HK-2 (cell line): ENCODE results near the gene COLQ.

Experiments
- DNase-seq: peaks from one replicate; pipeline ENCODE4 v3.0.0-alpha.2; 2018; ENCODE audit not compliant: unreplicated experiment

Gene COLQ

DNA sequence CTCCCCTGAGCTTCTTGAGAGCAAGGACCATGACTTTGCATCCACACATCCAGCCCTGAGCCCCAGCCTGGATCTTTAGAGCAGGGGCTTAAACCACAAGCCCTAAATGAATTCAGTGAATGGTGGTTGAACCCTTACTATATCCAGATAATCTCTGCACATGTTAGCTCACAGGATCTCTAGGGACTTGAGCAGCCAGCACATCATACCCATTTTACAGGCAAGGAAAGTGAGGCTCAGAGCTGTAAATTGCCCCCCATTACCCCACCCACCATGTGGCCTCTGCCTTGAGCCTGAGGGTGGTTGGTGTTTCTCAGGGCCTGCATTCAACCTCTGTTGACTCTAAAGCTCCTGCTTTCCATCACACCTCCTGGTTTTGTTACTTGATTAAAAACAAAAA is 66.5 kb downstream of the COLQ start:
- no peak for DNase-seq

GRCh38 chr3:15453991-15454625 is 67.4 kb downstream of the COLQ start:
- no peak for DNase-seq

- DNase-seq = no peak
These were observed 68.0 kb downstream of the COLQ start for GRCh38 chr3:15453501-15453900.

DNA sequence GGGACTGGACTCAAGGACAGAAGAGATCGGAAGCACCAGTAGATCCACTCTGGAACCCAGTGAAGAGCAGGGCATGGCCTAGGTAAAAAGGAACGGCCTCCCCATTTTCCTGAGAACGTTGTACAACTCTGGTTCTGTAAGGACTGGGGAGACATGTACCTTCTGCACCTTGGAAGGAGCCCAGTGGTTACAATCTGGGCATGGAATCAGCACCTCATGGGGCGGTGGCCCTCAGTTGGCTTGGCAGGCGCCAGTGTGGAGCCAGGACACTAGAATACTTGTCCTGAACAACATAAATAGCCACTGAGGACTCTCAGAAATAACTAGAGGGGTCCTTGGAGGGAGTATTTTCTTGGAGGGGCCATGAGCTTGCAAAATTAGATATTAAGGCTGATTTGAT is 68.5 kb downstream of the COLQ start:
- no peak for DNase-seq

- no peak for DNase-seq
These were observed 69.3 kb downstream of the COLQ start for GRCh38 chr3:15452156-15452555.

- DNase-seq = no peak
These were observed 70.0 kb downstream of the COLQ start for GRCh38 chr3:15451216-15452113.

DNA sequence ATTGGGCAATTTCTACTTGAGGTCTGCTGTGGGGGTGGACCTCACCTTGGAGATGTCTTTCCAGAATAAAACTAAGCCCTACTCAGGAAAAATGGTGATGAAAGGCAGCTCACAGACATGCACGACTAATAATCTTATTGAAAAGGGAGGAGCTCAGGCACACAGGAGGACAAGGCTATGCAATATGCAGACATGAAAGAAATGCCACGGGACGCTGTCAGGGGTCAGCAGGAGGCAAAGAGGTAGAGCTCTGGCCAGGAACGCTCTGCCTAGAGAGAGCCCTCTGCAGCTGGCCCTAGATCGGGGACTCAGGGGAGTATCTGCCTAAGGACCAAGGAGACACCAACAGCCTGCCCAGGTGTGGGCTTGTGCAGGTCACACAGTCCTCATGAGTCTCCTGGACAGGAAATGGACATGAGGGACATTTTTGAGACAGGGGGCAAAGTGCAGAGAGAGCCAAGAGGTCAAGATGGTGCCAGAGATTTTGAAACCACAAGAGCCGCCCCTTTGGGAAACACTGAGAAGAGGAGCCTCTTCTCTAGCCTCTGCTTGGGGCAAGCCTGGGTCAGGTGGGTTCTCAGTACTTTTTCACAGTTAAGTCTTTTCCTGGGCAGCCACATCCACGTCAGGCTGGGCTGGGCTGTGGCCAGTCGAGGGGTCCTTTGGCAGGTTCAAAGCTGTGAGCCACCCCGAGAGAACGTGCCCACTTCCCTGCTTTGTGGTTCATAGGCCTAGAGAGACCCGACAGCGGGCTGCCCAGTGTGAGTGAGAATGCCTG is 70.9 kb downstream of the COLQ start:
- no peak for DNase-seq

DNA sequence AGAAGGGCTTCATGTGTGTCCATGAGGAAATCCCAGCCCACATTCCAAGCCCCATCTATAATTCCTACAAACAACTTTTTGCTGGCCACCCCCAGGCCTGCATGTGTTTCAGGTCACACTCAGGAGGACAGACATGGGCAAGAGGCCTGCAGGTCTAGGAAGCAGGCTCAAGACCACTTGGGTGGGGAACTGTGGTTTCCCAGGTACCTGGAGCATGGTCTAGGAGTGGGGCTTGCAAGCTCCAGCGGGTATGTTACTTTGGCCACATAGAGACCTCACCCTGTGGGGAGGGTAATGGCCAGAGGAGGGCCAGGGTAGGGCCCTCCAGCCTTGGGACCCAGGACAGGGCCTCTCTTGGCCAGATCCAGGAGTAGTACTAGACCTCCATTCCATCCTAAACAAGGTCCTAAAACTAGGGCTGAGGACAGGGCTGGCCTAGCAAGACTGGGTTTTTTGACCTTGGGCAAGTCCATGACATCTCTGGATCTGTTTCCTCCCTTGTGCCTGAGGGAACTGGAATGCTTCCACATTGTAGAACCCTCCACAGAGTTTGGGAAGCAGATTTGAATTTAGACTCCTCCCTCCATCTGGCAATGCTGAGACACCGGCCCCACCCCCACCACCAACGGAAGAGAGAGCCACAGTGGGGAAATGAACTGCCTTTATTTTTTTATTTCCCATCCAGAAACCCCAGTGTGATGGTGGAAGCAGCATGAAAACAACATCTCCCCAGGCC is 71.8 kb downstream of the COLQ start:
- no peak for DNase-seq

DNA sequence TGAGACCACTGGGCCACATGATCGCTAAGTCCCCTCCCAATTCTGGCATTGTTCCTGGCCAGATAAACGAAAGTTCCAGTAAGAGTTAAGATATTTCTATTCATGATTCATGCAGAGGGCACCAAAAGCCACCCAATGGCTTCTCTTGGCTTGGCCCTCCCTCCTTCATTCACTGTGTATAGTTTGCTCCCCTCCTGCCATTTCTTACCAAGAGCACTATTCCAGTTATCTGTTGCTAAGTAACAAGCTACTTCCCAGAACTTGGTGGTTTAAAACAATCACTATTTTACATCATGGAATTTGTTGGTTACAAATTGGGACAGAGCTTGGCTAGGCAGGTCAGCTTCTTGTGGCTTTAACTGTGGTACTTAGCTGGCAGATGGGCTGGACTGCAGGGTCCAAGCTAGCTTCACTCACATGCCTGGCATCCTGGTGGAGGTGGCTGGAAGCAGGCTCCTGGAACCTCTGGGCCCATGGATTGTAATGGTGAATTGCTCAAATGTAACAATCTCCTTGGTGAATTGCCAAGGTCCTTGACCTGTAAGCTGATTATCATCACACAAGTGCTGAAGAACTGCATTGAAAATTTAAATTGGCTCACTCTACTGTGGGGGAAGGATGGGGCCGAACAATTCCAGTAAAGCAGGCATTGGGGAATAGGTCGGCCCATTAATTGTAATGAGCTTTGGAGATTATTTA is 77.5 kb downstream of the COLQ start:
- no peak for DNase-seq

- DNase-seq = no peak
These were observed 80.6 kb downstream of the COLQ start for GRCh38 chr3:15440891-15441290.

DNA sequence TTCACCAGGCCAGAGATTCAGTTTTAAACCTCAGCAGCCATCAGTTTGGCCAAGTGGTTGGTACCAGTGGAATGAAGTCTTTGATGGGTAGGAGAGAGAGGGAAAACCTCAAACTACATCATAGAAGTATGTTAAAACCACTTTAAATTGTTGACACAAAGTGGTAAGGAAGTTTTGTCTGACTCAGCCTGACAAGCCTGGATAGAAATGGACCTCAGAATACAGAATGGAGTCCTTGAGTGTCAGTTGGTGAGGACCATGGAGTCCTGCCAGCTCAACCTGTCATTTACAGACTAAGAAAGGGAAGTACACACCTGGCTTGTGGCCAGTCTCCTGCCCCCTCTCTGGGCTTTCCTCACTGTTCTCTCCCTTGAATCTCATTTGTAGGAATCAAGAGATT is 82.0 kb downstream of the COLQ start:
- no peak for DNase-seq

DNA sequence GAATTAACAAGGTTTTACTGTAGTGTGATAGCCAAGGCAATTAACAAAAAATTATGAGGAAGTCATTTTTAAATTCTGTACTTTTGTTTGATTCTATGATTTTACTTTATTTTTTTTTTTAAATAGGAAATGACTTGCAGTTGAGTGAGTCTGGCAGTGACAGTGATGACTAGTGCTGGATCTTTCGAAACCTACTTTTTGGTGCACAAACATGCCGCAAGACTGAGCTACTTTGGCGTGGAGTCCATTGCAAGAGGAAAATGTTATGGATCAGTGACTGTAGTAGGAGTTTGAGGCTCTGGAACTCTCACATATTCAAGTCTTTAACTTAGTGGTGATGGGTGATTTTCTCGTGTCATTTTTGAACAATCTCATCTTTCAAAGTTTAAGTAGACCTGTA is 82.5 kb downstream of the COLQ start:
- DNase-seq = no peak

DNA sequence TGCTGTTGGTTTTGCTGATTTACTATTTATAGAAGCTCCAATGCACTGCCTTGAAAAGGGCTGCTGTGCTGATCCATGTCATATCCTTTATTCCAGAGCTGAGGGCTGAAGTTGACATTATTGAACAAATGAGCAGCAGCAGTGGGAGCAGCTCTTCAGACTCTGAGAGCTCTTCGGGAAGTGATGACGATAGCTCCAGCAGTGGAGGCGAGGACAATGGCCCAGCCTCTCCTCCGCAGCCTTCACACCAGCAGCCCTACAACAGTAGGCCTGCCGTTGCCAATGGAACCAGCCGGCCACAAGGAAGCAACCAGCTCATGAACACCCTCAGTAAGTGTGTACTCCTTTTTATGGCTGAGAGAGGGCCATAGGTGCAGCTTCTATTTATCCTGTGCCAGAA is 85.3 kb downstream of the COLQ start:
- DNase-seq = no peak

- DNase-seq = no peak
These were observed 86.8 kb downstream of the COLQ start for GRCh38 chr3:15434756-15435155.

- no peak for DNase-seq
These were observed 88.0 kb downstream of the COLQ start for GRCh38 chr3:15433531-15433930.

DNA sequence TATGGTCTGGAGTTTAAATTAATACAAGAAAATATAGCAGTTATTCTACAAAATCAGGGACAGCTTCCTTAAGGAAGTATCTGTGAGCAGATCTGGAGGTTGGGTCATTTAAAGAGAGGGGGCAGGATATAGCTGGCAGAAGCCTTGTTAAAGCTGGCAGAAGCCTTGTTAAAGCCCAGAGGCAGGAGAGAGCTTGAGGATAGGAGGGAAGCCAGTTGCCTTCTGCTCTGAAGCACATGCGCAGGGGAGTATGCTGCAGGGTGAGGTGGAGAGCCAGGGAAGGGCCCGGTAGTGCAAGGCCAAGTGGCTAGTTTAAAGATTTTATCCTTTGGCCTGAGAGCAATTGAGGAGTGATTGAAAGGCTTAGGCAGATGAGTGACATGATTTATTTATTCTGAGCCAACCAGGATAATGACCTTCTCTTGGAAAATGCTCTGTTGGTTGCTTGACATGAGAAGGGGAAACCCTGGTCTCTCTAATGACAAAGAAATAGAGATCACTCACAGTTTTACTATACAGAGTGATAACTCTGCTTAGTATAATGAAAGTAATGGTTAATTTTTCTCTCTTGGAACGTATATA is 90.2 kb downstream of the COLQ start:
- no peak for DNase-seq

- no peak for DNase-seq
These were observed 90.9 kb downstream of the COLQ start for GRCh38 chr3:15430624-15431023.

DNA sequence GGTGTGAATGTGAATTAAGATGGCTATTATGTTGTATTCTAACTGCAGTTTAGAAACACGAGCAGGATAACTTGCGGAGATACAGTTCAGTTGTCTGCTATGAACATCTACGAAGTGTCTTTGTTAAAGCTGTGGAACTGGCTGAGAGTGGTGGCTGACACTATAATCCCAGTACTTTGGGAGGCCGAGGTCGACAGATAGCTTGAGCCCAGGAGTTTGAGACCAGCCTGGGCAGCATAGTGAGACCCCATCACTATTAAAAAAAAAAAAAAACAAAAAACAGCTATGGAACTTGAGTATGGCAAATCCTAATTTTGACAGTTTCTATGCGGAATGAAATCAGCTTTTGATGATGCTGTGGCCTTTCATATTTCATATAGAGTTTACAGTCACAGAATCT is 92.4 kb downstream of the COLQ start:
- DNase-seq = no peak

- DNase-seq = no peak
These were observed 93.0 kb downstream of the COLQ start for GRCh38 chr3:15428539-15428938.

DNA sequence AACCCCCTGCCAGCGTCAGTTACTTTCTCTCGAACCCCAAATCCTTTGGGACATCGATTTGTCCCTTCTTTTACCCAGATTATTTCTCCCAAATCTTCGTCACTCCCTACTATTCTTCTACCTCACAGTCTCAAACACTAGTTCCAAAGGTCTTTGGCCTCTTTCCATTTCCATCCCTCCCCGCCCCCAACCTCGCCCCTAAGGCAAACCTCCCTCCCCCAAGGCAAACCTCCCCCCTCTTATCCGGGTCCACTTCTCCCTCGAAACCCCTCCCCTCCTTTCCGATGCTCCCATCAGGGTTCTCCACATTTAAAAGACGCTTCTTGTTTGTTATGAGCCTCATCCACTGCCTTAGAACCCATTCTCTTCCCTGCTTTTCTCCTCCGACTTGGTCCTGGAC is 93.5 kb downstream of the COLQ start:
- DNase-seq = no peak
